SK-N-SH (cell line): ENCODE measurements around the gene FETUB. TPM values are rescaled to one million over a fixed set of nuclear protein-coding genes. Genes with fewer than 3 reads are reported as not detected.

ENCODE experiments used
- CTCF ChIA-PET: fragments of 300-600, 350-600 bp; formaldehyde crosslinking; extraction: SDS; loops from one replicate; lab custom pipeline; 2021; lab: Yijun Ruan, JAX
- POLR2A ChIA-PET: fragments of 350-600 bp; sonication (Branson Sonifier 250); formaldehyde crosslinking; extraction: SDS; loops from one replicate; lab custom pipeline; 2020; ENCODE audit warnings: antibody characterized with exemption, inconsistent platforms; lab: Yijun Ruan, JAX
- DNase-seq: peaks from one replicate; pipeline ENCODE4 v3.0.0; 2012
- H2AFZ ChIP-seq: fragments of 200-600 bp; sonication (generic); 2 replicates; pipeline ENCODE4 v1.8.1; 2016; ENCODE audit warnings: antibody characterized with exemption, mild to moderate bottlenecking, low read depth
- H3F3A ChIP-seq: fragments of 200-600 bp; sonication (generic); replicated peaks from 2 replicates; pipeline ENCODE3; 2016; ENCODE audit warnings: antibody characterized with exemption, mild to moderate bottlenecking; ENCODE audit not compliant: insufficient read depth
- H3K27ac ChIP-seq, 2 experiments: fragments of 200-500 bp in 1 of 2; fragments of 200-600 bp in 1 of 2; sonication (Bioruptor generic) in 1 of 2; sonication (generic), shearing (Covaris generic) in 1 of 2; 2 replicates each; pipeline versions ENCODE4 v1.5.1 to v1.6.1; 2014 to 2016; ENCODE audit warnings: low read depth in 2 of 2, inconsistent platforms in 1 of 2, low read length in 1 of 2, mild to moderate bottlenecking in 1 of 2, mixed read lengths in 1 of 2
- H3K27me3 ChIP-seq: fragments of 200-600 bp; sonication (generic), shearing (Covaris generic); 2 replicates; pipeline ENCODE4 v1.6.1; 2016; ENCODE audit warnings: mixed run types; ENCODE audit not compliant: insufficient read depth
- H3K36me3 ChIP-seq, 2 experiments: fragments of 200-500 bp in 1 of 2; fragments of 200-600 bp in 1 of 2; sonication (Bioruptor generic) in 1 of 2; sonication (generic) in 1 of 2; replicated peaks in 1 of 2; 2 replicates each; pipeline versions ENCODE3 to v1.5.1; 2014 to 2016; ENCODE audit warnings: low read length in 1 of 2, mild to moderate bottlenecking in 1 of 2; ENCODE audit not compliant: insufficient read depth in 2 of 2, control insufficient read depth in 1 of 2
- H3K4me1 ChIP-seq, 2 experiments: fragments of 200-500 bp in 1 of 2; fragments of 200-600 bp in 1 of 2; sonication (Bioruptor generic) in 1 of 2; sonication (generic), shearing (Covaris generic) in 1 of 2; 2 replicates each; pipeline versions ENCODE4 v1.5.1 to v1.6.1; 2014 to 2016; ENCODE audit warnings: low read depth in 1 of 2, low read length in 1 of 2, mixed run types in 1 of 2; ENCODE audit not compliant: insufficient read depth in 2 of 2, control insufficient read depth in 1 of 2
- H3K4me2 ChIP-seq: fragments of 200-600 bp; sonication (generic), shearing (Covaris generic); 2 replicates; pipeline ENCODE4 v1.6.1; 2017; ENCODE audit warnings: mixed run types
- H3K4me3 ChIP-seq, 2 experiments: fragments of 200-500 bp in 1 of 2; fragments of 200-600 bp in 1 of 2; sonication (Bioruptor generic) in 1 of 2; sonication (generic), shearing (Covaris generic) in 1 of 2; 2 replicates each; pipeline versions ENCODE4 v1.5.1 to v1.8.1; 2014 to 2016; ENCODE audit warnings: low read depth in 2 of 2, inconsistent platforms in 1 of 2, low read length in 1 of 2, mild to moderate bottlenecking in 1 of 2, mixed read lengths in 1 of 2, moderate library complexity in 1 of 2
- H3K79me2 ChIP-seq: fragments of 200-600 bp; sonication (generic); 2 replicates; pipeline ENCODE4 v1.8.1; 2017; ENCODE audit warnings: mild to moderate bottlenecking; ENCODE audit not compliant: insufficient read depth
- H3K9ac ChIP-seq: fragments of 200-600 bp; sonication (generic); 2 replicates; pipeline ENCODE4 v1.6.1; 2017; ENCODE audit warnings: mixed run types
- H3K9me2 ChIP-seq: fragments of 200-600 bp; sonication (generic); 2 replicates; pipeline ENCODE4 v1.6.1; 2017; ENCODE audit warnings: mixed run types
- H3K9me3 ChIP-seq: fragments of 200-600 bp; sonication (generic); 2 replicates; pipeline ENCODE4 v1.6.1; 2017; ENCODE audit warnings: mixed run types, mild to moderate bottlenecking, moderate library complexity
- H4K20me1 ChIP-seq: fragments of 200-600 bp; sonication (generic); 2 replicates; pipeline ENCODE4 v1.6.1; 2017; ENCODE audit warnings: mild to moderate bottlenecking, mixed run types; ENCODE audit not compliant: insufficient read depth
- GATA2 ChIP-seq: sonication (generic); formaldehyde crosslinking; IDR thresholded peaks from 2 replicates; pipeline ENCODE4 v1.5.0; 2020; ENCODE audit warnings: mild to moderate bottlenecking, missing genetic modification reagents
- IRF3 ChIP-seq: fragments of 150-350 bp; IDR thresholded peaks from 2 replicates; pipeline ENCODE4 v1.6.1; 2016; ENCODE audit warnings: mild to moderate bottlenecking, low read depth, low read length
- JUND ChIP-seq: IDR thresholded peaks from 2 replicates; pipeline ENCODE4 v1.4.0; 2012
- MEF2A ChIP-seq: IDR thresholded peaks from 2 replicates; pipeline ENCODE4 v1.4.0; 2012; ENCODE audit warnings: low read depth, borderline replicate concordance
- NRF1 ChIP-seq: IDR thresholded peaks from 2 replicates; pipeline ENCODE4 v1.6.1; 2012; ENCODE audit warnings: low read depth, mild to moderate bottlenecking, low read length
- POLR2AphosphoS5 ChIP-seq: IDR thresholded peaks from 2 replicates; pipeline ENCODE4 v1.6.1; 2012; ENCODE audit warnings: low read depth, low read length
- REST ChIP-seq: IDR thresholded peaks from 2 replicates; pipeline ENCODE4 v1.6.1; 2012; ENCODE audit warnings: mild to moderate bottlenecking, low read depth, low read length, moderate library complexity
- RXRA ChIP-seq: IDR thresholded peaks from 2 replicates; pipeline ENCODE4 v1.4.0; 2012; ENCODE audit warnings: low read depth, mild to moderate bottlenecking, borderline replicate concordance
- SIN3A ChIP-seq: IDR thresholded peaks from 2 replicates; pipeline ENCODE4 v1.6.1; 2012; ENCODE audit warnings: low read depth, mild to moderate bottlenecking, low read length, moderate library complexity, borderline replicate concordance
- TAF1 ChIP-seq: IDR thresholded peaks from 2 replicates; pipeline ENCODE4 v1.6.1; 2012; ENCODE audit warnings: low read depth, mild to moderate bottlenecking, low read length, moderate library complexity, borderline replicate concordance
- USF1 ChIP-seq: IDR thresholded peaks from 2 replicates; pipeline ENCODE4 v1.4.0; 2012; ENCODE audit warnings: low read depth, borderline replicate concordance
- WGBS: methylation state at CpG from one replicate; pipeline ENCODE4 v1.1.6; 2017; ENCODE audit warnings: low lambda C conversion rate; 5-methylcytosine and 5-hydroxymethylcytosine counted together
- polyA plus RNA-seq, 3 experiments: library from polyadenylated mRNA; depleted of rRNA; stranded (reverse); fragments of >200 nt; gene quantifications; 2 replicates each; pipeline ENCODE4 v1.2.3, GENCODE V29; 2012

The FETUB gene
- polyA plus RNA-seq, 1 of the 3 experiments (the other 2 are of a cell fraction) = 0.05 TPM

- Histone ChIP-seq H4K20me1 (no peaks in the 10 kb centered on the region), H3K27me3 (peaks cover 22% of the 10 kb centered on the region; the same call in 1 of the 2 replicates), H3K4me2 (no peak overlapping the region), H3K9me3 (no peaks in the 10 kb centered on the region), H3K79me2 (no peaks in the 10 kb centered on the region), H3K9me2 (no peaks in the 10 kb centered on the region), H2AFZ (no peak overlapping the region), H3K4me3 (no peak overlapping the region), H3K36me3 (no peaks in the 10 kb centered on the region), H3K27ac (no peak overlapping the region), H3K9ac (no peak overlapping the region), H3K4me1 (no peaks in the 10 kb centered on the region), H3F3A (no peaks in the 10 kb centered on the region)
- DNase-seq = no peak
- TF ChIP-seq RXRA (no peak), MEF2A (no peak), GATA2 (CRISPR knock-in tag) (no peak), IRF3 (no peak), NRF1 (no peak), USF1 (no peak), JUND (no peak)
- 10% methylated on average over 3 of the region's 3 CpGs for WGBS
- POLR2A ChIA-PET = no interaction called here
- CTCF ChIA-PET = interaction anchor here (1.3 kb wide), 1 partner anchor 21 kb away, joined by 4 read pairs; no protein-coding TSS in a partner anchor
These were observed 4.7 kb upstream of the FETUB start for GRCh38 chr3:186635532-186635931.

- no peaks in the 10 kb centered on the region for H3K79me2 ChIP-seq
- H4K20me1 ChIP-seq = no peaks in the 10 kb centered on the region
- H3K27me3 ChIP-seq = peaks cover 22% of the 10 kb centered on the region; the same call in 1 of the 2 replicates
- no peaks in the 10 kb centered on the region for H3K36me3 ChIP-seq
- no peak overlapping the region for H3K4me3 ChIP-seq
- no peak overlapping the region for H3K4me2 ChIP-seq
- CTCF ChIA-PET = interaction anchor here (1.0 to 1.3 kb wide), 2 partner anchors 22 kb away, joined by 3 to 4 read pairs; no protein-coding TSS in a partner anchor
- H3F3A ChIP-seq = no peaks in the 10 kb centered on the region
- no peaks in the 10 kb centered on the region for H3K9me3 ChIP-seq
- H3K27ac ChIP-seq = no peak overlapping the region
- POLR2A ChIA-PET = no interaction called here
- TF ChIP-seq POLR2AphosphoS5 (no peak), SIN3A (no peak), IRF3 (no peak), REST (no peak), TAF1 (no peak), JUND (no peak), NRF1 (no peak)
- H3K9me2 ChIP-seq = no peaks in the 10 kb centered on the region
- H3K9ac ChIP-seq = no peak overlapping the region
- H3K4me1 ChIP-seq = no peaks in the 10 kb centered on the region
- WGBS = 57% methylated on average over 7 of the region's 7 CpGs
- no peak overlapping the region for H2AFZ ChIP-seq
- DNase-seq = no peak
These were observed 3.7 kb upstream of the FETUB start for GRCh38 chr3:186636536-186636935.
